HG02970 (cell line): Measurements from ENCODE around the gene MTA2.
"Not testable (repeated sequence)": the region's sequence is repeated elsewhere in the genome, so short reads cannot be mapped to it uniquely, and the experiment has no call there.

Experiments used
- ATAC-seq: cut with Tn5 transposase; IDR thresholded peaks from one replicate; pipeline ENCODE4 v1.9.1; 2021; ENCODE audit warnings: mild to moderate bottlenecking, moderate library complexity, moderate number of reproducible peaks; ENCODE audit not compliant: unreplicated experiment, low FRiP score

The MTA2 gene

GRCh38 chr11:62570903-62571302, 30.8 kb downstream of the MTA2 start:
- not testable (repeated sequence) for ATAC-seq

DNA sequence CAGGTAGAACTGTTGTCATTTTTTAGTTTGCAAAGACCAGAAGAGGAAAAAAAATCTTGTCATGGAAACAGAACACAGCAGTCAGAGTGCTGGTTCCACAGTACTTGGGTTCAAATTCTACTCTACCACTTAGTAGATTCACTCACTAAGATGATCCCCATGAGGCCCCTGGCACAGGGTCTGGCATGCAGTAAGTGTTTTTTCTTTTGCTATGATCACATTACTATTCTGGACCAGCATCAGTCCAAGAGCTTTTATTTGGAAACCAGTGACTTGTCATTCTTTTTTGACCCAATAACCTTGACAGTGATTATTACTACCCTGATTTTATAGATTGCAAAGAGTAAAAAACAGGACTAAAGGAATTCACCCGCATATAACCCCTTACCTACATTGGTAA, 32.1 kb downstream of the MTA2 start:
- no peak for ATAC-seq

DNA sequence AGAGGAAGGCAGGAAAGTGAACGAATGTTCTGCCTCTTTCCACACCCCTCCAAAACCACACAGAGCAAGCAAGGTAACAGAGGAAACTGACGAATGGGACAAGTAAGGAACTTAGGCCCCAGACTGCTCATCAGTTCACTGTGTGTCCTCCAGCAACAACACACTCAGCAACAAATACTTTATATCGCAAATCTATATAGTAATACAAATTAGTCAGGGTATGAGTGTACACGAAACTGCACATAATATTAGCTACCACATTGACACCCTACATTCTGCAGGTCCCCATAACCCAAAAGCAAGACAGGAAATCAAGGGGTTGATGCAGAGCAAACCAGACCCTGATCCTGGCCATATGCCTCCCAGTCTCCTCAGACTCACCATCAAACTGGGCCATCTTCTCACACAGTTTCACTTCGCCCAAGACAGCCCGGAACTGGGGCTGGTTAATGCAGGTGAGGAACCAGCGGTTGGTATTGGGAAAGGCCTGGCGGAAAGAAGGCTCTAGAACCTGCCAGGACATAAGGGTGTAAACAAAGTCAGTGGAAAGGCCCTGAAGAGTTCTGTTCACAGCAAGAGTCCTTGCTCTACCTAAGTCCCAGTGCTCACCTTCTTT, 34.5 kb downstream of the MTA2 start:
- ATAC-seq: no peak

DNA sequence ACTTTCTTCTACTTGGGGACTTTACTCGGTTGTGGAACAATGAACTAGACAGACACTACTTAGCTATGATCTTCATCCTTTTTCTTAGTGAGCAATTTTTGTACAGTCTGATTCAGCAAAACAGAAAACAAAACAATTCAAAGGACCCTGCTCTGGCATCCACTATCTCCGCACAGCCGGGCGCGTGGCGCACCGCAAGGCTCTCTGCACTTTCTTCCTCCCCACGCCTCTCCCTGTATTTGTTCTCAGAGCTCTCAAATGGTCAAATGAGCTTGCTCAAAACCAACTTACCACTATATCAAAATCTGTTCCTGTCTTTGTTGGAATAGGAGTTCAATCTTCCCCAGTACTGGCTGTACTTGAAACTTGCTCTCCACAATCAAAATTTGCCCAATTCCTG, 35.4 kb downstream of the MTA2 start:
- no peak for ATAC-seq

DNA sequence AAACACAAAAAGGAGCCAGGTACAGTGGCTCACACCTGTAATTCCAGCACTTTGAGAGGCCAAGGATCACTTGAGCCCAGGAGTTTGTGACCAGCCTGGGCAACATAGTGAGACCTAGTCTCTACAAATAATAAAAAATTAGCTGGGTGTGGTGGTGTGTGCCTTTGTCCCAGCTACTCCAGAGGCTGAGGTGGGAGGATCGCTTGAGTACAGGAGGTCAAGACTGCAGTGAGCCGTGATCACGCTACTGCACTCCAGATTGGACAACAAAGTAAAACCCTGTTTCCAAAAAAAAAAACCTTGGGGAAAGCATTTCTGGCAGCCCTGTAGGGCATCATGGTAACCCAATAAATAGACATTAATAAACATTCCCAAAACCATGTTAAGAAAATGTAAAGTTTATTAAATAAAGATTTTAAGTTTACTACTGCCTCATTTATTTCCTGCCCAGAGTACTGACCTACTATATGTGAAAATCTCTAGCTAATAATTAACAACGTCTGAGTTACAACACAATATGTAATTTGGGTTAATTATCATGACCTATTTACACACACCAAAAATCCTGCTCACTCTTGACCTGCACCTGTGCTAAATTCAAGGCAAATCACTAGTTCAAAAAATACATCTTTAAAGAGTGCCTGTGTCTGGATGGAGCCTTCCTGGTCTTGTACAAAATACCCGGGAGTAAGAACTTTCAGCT, 36.4 kb downstream of the MTA2 start:
- ATAC-seq: no peak

DNA sequence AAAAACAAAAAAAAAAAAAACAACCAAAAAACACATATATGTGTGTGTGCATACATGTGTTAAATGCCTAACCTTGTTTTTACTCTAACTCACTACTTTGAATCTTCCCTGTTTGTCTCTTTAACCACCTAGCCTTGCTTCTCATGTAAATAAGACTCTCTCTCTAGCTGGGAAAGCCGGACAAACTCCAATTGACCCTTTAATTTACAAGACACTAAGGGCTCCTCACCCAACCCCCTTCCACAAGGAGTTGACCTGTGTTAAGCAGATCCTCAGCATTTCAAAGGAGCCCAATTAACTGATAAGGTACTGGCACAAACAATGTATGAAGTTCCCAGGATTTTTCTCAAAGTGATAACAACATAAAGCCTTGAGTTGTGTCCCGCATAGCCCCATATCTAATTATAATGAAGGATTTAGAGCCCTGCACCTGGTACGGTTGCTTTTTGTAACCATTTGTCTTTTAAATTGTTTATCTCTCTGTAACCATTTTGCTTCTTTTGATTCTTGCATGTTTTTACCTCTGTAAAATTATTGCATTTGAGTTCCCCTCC, 39.9 kb downstream of the MTA2 start:
- not testable (repeated sequence) for ATAC-seq

- ATAC-seq: no peak
Measured at GRCh38 chr11:62560566-62561103, 41.0 kb downstream of the MTA2 start.

- not testable (repeated sequence) for ATAC-seq
Measured at GRCh38 chr11:62559626-62560025, 42.0 kb downstream of the MTA2 start.

DNA sequence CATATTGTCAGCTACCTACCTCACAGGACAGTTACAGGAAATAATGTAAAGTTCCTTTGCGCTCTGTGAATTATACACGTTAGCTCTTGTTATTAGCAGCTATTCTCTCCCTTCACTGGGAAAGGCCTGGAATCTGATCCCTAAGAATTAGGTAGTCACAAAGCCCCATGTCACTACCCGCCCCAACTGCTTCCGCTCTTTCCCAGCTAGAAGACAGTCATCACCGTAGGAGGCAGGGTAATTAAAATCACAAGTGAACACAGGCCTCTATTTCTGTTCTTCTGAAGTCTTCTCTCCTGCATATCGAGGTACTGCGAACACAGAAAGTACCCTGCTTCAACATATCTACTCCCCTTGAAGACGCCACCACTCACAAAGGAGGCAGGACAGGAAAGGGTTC, 42.5 kb downstream of the MTA2 start:
- ATAC-seq: no peak

- no peak for ATAC-seq
Measured at GRCh38 chr11:62558669-62559068, 43.0 kb downstream of the MTA2 start.

GRCh38 chr11:62556875-62557631, 44.6 kb downstream of the MTA2 start:
- ATAC-seq: no peak

- no peak for ATAC-seq
Measured at GRCh38 chr11:62556108-62556874, 45.4 kb downstream of the MTA2 start.

GRCh38 chr11:62555464-62556107, 46.1 kb downstream of the MTA2 start:
- ATAC-seq: no peak

DNA sequence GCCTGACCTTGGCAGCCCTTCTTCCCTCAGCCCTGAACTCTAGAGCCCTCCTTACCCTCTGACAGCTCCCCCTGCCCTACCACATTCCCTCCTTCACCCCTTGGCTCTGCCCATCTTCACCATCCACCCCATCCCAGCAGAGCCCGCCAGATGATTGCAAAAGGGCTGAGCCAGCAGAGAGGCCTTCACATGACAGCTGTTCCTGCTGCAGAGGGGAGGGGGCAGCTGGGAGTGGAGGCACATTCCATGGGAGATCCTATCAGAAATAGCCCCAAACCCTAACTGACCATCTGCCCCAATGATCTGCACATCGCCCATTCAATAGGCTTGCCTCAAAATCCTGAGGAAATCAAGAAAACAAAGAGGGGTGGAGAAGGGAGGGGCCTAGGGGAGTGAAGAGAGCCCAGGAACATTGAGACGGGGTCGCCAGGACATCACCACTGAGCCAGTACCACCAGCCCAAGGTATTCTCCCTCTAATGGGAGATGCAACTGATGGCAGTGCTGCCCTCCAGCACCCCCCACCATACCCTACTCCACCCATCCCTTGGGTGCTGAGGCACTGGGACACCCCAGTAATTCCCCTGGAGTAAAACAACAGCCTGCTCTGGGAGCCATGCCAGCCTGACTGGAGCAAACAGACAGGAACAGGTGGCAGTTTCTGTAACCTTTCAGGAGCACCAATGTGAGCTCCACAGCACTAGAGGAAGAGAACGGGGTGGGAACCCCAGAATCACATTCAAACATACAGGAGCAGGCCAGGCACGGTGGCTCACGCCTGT, 47.1 kb downstream of the MTA2 start:
- ATAC-seq: no peak

DNA sequence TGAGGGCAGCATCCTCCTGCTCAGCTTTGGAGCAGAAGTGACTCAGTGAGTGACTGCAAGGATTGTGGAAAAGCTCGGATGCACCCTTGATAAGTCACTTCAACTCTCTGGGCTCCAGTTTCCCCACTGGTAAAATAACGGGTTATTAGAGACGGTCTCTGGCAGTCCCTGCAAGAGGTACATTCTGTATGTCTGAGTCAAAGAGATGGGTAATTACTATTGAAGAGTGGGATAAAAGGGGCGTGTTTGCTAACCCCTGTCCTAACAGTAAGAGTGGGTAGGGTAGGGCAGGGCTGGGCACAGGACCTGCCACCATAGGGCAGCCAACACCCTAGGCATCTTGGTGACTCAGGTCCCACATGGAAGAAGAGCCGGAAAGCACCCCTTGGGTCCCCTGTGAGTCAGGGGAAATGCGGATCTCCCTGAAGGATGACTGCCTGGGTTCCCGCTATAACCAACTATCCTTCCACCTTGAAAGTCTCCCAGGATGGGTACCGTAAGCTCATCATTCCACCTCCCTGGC, 47.8 kb downstream of the MTA2 start:
- ATAC-seq: no peak

GRCh38 chr11:62553080-62553838, 48.4 kb downstream of the MTA2 start:
- no peak for ATAC-seq

DNA sequence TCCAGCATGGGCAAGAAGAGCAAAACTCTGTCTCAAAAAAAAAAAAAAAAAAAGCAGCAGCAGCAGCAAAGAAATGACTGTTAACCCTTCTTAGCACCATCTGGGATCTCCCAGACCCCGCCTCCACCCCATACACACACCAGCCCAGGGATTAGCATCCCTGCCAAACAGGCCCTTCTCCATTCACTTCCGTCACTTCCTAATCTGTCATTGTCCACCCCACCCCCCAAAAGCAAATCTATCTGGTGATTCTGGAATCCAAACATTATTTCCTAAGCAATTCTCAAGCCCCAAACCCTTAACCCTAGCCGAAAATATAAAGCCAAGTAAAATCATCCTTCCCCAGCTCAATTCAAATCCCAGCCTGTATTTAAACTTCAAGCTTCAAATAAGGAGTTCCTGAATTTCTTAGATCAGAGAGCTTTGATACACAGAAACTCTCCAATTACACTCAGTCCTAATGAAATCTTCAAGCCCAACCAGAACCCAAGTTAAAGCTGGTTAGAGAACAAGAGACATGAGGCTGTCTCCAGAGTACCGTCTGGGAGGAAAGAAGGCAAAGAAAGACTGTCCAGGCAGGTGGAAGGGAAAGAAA, 49.1 kb downstream of the MTA2 start:
- no peak for ATAC-seq

GRCh38 chr11:62550478-62550877, 51.2 kb downstream of the MTA2 start:
- ATAC-seq: not testable (repeated sequence)
